ENCODE results near the gene MDFI.

The MDFI gene

GRCh38 chr6:41597246-41598000, 40.8 kb upstream of the MDFI start:
- no peak for TF ChIP-seq CTCF (IDR thresholded peaks at IDR 0.05; ENCODE audit: low read length, missing control alignments)
- no peak for DNase-seq (ENCODE audit: low read depth)
- H3K4me3 ChIP-seq (replicated peaks; ENCODE audit: low read depth, low read length): no peak overlapping the region

GRCh38 chr6:41598670-41599014, 39.6 kb upstream of the MDFI start:
- H3K4me3 ChIP-seq (replicated peaks; ENCODE audit: low read depth, low read length): no peak overlapping the region
- no peak for TF ChIP-seq CTCF (IDR thresholded peaks at IDR 0.05; ENCODE audit: low read length, missing control alignments)
- no peak for DNase-seq (ENCODE audit: low read depth)

GRCh38 chr6:41599015-41599851, 39.0 kb upstream of the MDFI start:
- no peak for DNase-seq (ENCODE audit: low read depth)
- H3K4me3 ChIP-seq (replicated peaks; ENCODE audit: low read depth, low read length): no peak overlapping the region
- no peak for TF ChIP-seq CTCF (IDR thresholded peaks at IDR 0.05; ENCODE audit: low read length, missing control alignments)

- no peak for TF ChIP-seq CTCF (IDR thresholded peaks at IDR 0.05; ENCODE audit: low read length, missing control alignments)
- H3K4me3 ChIP-seq (replicated peaks; ENCODE audit: low read depth, low read length): no peak overlapping the region
- DNase-seq (ENCODE audit: low read depth): no peak
Measured at GRCh38 chr6:41599852-41600445, 38.3 kb upstream of the MDFI start.

GRCh38 chr6:41600499-41601247, 37.6 kb upstream of the MDFI start:
- no peak for DNase-seq (ENCODE audit: low read depth)
- TF ChIP-seq CTCF (IDR thresholded peaks at IDR 0.05; ENCODE audit: low read length, missing control alignments): no peak

GRCh38 chr6:41601248-41601549, 37.1 kb upstream of the MDFI start:
- no peak overlapping the region for H3K4me3 ChIP-seq (replicated peaks; ENCODE audit: low read depth, low read length)
- DNase-seq (ENCODE audit: low read depth): no peak
- TF ChIP-seq CTCF (IDR thresholded peaks at IDR 0.05; ENCODE audit: low read length, missing control alignments): no peak

More at GRCh38 chr6:41600499-41601247, 37.6 kb upstream of the MDFI start:
- no peak overlapping the region for H3K4me3 ChIP-seq (replicated peaks; ENCODE audit: low read depth, low read length)
